Activated CD8-positive, alpha-beta T cell treated with anti-CD3 and anti-CD28 coated beads for 36 hours (primary cell): ENCODE results near the gene FCRLB. TPM values are rescaled to one million over a fixed set of nuclear protein-coding genes. Genes with fewer than 3 reads are reported as not detected.
"Not testable (repeated sequence)": the region's sequence is repeated elsewhere in the genome, so short reads cannot be mapped to it uniquely, and the experiment has no call there.

Source experiments
- ATAC-seq: fragments of 200-7000 bp; cut with Tn5 transposase; one replicate; pipeline ENCODE4 v1.10.0; 2021; ENCODE audit warnings: mild to moderate bottlenecking, moderate library complexity
- CTCF ChIA-PET: fragments of 350-600 bp; sonication (Branson Sonifier 250); formaldehyde crosslinking; loops from one replicate; lab custom pipeline; 2021; ENCODE audit warnings: antibody characterized with exemption; lab: Charles Lee
- POLR2A ChIA-PET: fragments of 350-600 bp; sonication (Branson Sonifier 250); formaldehyde crosslinking; loops from one replicate; lab custom pipeline; 2021; ENCODE audit warnings: antibody characterized with exemption; lab: Charles Lee
- DNase-seq: peaks from one replicate; pipeline ENCODE4 v3.0.0-alpha.2; 2020
- H3K27ac Mint-ChIP-seq: one replicate; pipeline ENCODE4 v1.8.0; 2021; ENCODE audit warnings: mild to moderate bottlenecking, mixed read lengths
- H3K27me3 Mint-ChIP-seq: one replicate; pipeline ENCODE4 v1.8.0; 2021; ENCODE audit warnings: mixed read lengths
- H3K36me3 Mint-ChIP-seq: one replicate; pipeline ENCODE4 v1.8.0; 2021; ENCODE audit warnings: low read depth, mixed read lengths
- H3K4me1 Mint-ChIP-seq: one replicate; pipeline ENCODE4 v1.8.0; 2021; ENCODE audit warnings: low read depth, mixed read lengths
- H3K4me3 Mint-ChIP-seq: one replicate; pipeline ENCODE4 v1.8.0; 2021; ENCODE audit warnings: mild to moderate bottlenecking, moderate library complexity, mixed read lengths
- H3K9me3 Mint-ChIP-seq: one replicate; pipeline ENCODE4 v1.8.0; 2021; ENCODE audit warnings: mixed read lengths
- CTCF ChIP-seq: fragments of 200-600 bp; IDR thresholded peaks from one replicate; pipeline ENCODE4 v1.8.0; 2022; ENCODE audit warnings: antibody characterized with exemption, mild to moderate bottlenecking
- intact Hi-C: fragments of 100-400 bp; cut with micrococcal nuclease; formaldehyde crosslinking; loops from one replicate; pipeline ENCODE4 v1.10.0; 2022
- total RNA-seq, 2 experiments: library from RNA; stranded (reverse); gene quantifications; one replicate each; pipeline ENCODE4 v1.2.3, GENCODE V29; 2021

The FCRLB gene
- total RNA-seq, 2 experiments from 2014 or later = 0.49 to 0.68 TPM

GRCh38 chr1:161678500-161678899 is 42.8 kb upstream of the FCRLB start:
- Mint-ChIP-seq H3K27ac (no peak overlapping the region), H3K4me1 (peaks cover 6% of the 10 kb centered on the region), H3K9me3 (no peaks in the 10 kb centered on the region), H3K27me3 (peaks cover 13% of the 10 kb centered on the region), H3K4me3 (no peak overlapping the region), H3K36me3 (no peaks in the 10 kb centered on the region)
- ATAC-seq = no peak
- TF ChIP-seq CTCF = no peak
- POLR2A ChIA-PET = no interaction called here
- intact Hi-C loops = no loop called here
- no peak for DNase-seq
- CTCF ChIA-PET = no interaction called here

GRCh38 chr1:161681879-161682278 is 39.5 kb upstream of the FCRLB start:
- no peaks in the 10 kb centered on the region for H3K36me3 Mint-ChIP-seq
- no peak for TF ChIP-seq CTCF
- no peaks in the 10 kb centered on the region for H3K9me3 Mint-ChIP-seq
- no peak overlapping the region for H3K4me3 Mint-ChIP-seq
- H3K27ac Mint-ChIP-seq = no peak overlapping the region
- H3K4me1 Mint-ChIP-seq = no peaks in the 10 kb centered on the region
- CTCF ChIA-PET = no interaction called here
- peaks cover 13% of the 10 kb centered on the region for H3K27me3 Mint-ChIP-seq
- no peak for DNase-seq
- POLR2A ChIA-PET = no interaction called here
- intact Hi-C loops = no loop called here
- ATAC-seq = no peak

GRCh38 chr1:161688946-161689345 is 32.4 kb upstream of the FCRLB start:
- ChIA-PET POLR2A (interaction anchor here (1.2 kb wide), 1 partner anchor 13 kb away, joined by 4 read pairs; no protein-coding TSS in a partner anchor), CTCF (no interaction called here)
- intact Hi-C loops = no loop called here
- no peaks in the 10 kb centered on the region for H3K4me1 Mint-ChIP-seq
- no peak overlapping the region for H3K27ac Mint-ChIP-seq
- no peaks in the 10 kb centered on the region for H3K9me3 Mint-ChIP-seq
- peaks cover 9% of the 10 kb centered on the region for H3K27me3 Mint-ChIP-seq
- H3K4me3 Mint-ChIP-seq = no peak overlapping the region
- no peak for DNase-seq
- no peak for TF ChIP-seq CTCF
- no peak for ATAC-seq
- H3K36me3 Mint-ChIP-seq = no peaks in the 10 kb centered on the region

- no peak for DNase-seq
- ChIA-PET POLR2A (no interaction called here), CTCF (interaction anchor here (0.8 to 1.3 kb wide), 3 partner anchors 16 to 50 kb away, joined by 3 read pairs; partner anchors contain the start of gene FCRLA)
- no peak overlapping the region for H3K27ac Mint-ChIP-seq
- intact Hi-C loops = no loop called here
- TF ChIP-seq CTCF = no peak
- no peaks in the 10 kb centered on the region for H3K4me1 Mint-ChIP-seq
- H3K27me3 Mint-ChIP-seq = peaks cover 18% of the 10 kb centered on the region
- H3K4me3 Mint-ChIP-seq = no peak overlapping the region
- peaks cover 4% of the 10 kb centered on the region for H3K9me3 Mint-ChIP-seq
- no peak for ATAC-seq
- no peaks in the 10 kb centered on the region for H3K36me3 Mint-ChIP-seq
Measured at GRCh38 chr1:161691846-161692245, 29.5 kb upstream of the FCRLB start.

GRCh38 chr1:161693020-161693712 is 28.2 kb upstream of the FCRLB start:
- CTCF ChIA-PET = interaction anchor here (0.8 to 1.8 kb wide), 3 partner anchors 9 to 48 kb away, joined by 3 to 5 read pairs (median 3); no protein-coding TSS in a partner anchor

GRCh38 chr1:161698302-161698701 is 23.0 kb upstream of the FCRLB start:
- CTCF ChIA-PET, H3K4me1 Mint-ChIP-seq, ATAC-seq, H3K9me3 Mint-ChIP-seq, DNase-seq, H3K4me3 Mint-ChIP-seq, H3K36me3 Mint-ChIP-seq, POLR2A ChIA-PET, H3K27ac Mint-ChIP-seq, intact Hi-C loops: not testable (repeated sequence)
- peaks cover 19% of the 10 kb centered on the region for H3K27me3 Mint-ChIP-seq

More at GRCh38 chr1:161693020-161693712, 28.2 kb upstream of the FCRLB start:
- H3K4me1 Mint-ChIP-seq, DNase-seq, ATAC-seq, H3K36me3 Mint-ChIP-seq, H3K4me3 Mint-ChIP-seq, H3K9me3 Mint-ChIP-seq, H3K27ac Mint-ChIP-seq, intact Hi-C loops: not testable (repeated sequence)
- H3K27me3 Mint-ChIP-seq = peaks cover 24% of the 10 kb centered on the region
- POLR2A ChIA-PET = interaction anchor here (1.0 kb wide), 1 partner anchor 17 kb away, joined by 3 read pairs; no protein-coding TSS in a partner anchor
